ENCODE results near the gene SPINK5.

Gene SPINK5

GRCh38 chr5:148125641-148126040 lies 61.9 kb downstream of the SPINK5 start (continued):
- TF ChIP-seq ZNF776 (tag by site-specific recombination; IDR thresholded peaks at IDR 0.05; ENCODE audit: borderline replicate concordance) (no peak), ZNF529 (tag by site-specific recombination; IDR thresholded peaks at IDR 0.05; ENCODE audit: insufficient replicate concordance) (no peak), BCL11B (tag by site-specific recombination; IDR thresholded peaks at IDR 0.05; ENCODE audit: low read depth) (no peak), SP2 (tag by site-specific recombination; IDR thresholded peaks at IDR 0.05) (no peak), ZBTB49 (tag by site-specific recombination; IDR thresholded peaks at IDR 0.05; ENCODE audit: low read depth) (no peak), ZBTB1 (tag by site-specific recombination; IDR thresholded peaks at IDR 0.05) (no peak)

GRCh38 chr5:148135091-148136048 lies 71.6 kb downstream of the SPINK5 start:
- H3K27ac ChIP-seq (ENCODE audit: extremely low read depth, low read depth, low read length): no peak overlapping the region
- H3K4me1 ChIP-seq (ENCODE audit: control insufficient read depth, insufficient read depth, low read length): no peaks in the 10 kb centered on the region
- CTCF ChIA-PET: interaction anchor here (0.9 kb wide), 1 partner anchor 278 kb away, joined by 3 read pairs; no protein-coding TSS in a partner anchor
- POLR2A ChIA-PET: no interaction called here
- no peak overlapping the region for H3K4me3 ChIP-seq (ENCODE audit: low read depth, low read length)
- H3K36me3 ChIP-seq (ENCODE audit: control insufficient read depth in 2 of 2, insufficient read depth in 1 of 2, low read length in 2 of 2): no peaks in the 10 kb centered on the region
- H3K9me3 ChIP-seq (ENCODE audit: control insufficient read depth, insufficient read depth, low read depth, low read length): no peaks in the 10 kb centered on the region
- TF ChIP-seq GFI1B (tag by site-specific recombination; IDR thresholded peaks at IDR 0.05) (no peak), ZNF473 (tag by site-specific recombination; IDR thresholded peaks at IDR 0.05) (no peak), BCL11A (tag by site-specific recombination; IDR thresholded peaks at IDR 0.05; ENCODE audit: low read depth) (no peak), ZNF157 (tag by site-specific recombination; IDR thresholded peaks at IDR 0.05) (no peak), AEBP2 (tag by site-specific recombination; IDR thresholded peaks at IDR 0.05; ENCODE audit: borderline replicate concordance) (no peak), ZNF19 (tag by site-specific recombination; IDR thresholded peaks at IDR 0.05; ENCODE audit: low read depth) (no peak), FEZF1 (tag by site-specific recombination; IDR thresholded peaks at IDR 0.05) (no peak), ZNF175 (tag by site-specific recombination; IDR thresholded peaks at IDR 0.05) (no peak), MZF1 (tag by site-specific recombination; IDR thresholded peaks at IDR 0.05; ENCODE audit: borderline replicate concordance) (no peak), ZNF510 (tag by site-specific recombination; IDR thresholded peaks at IDR 0.05; ENCODE audit: insufficient replicate concordance) (no peak), ZNF433 (tag by site-specific recombination; IDR thresholded peaks at IDR 0.05; ENCODE audit: low read depth) (no peak), ZNF140 (tag by site-specific recombination; IDR thresholded peaks at IDR 0.05) (no peak), PBX3 (CRISPR knock-in tag; IDR thresholded peaks at IDR 0.05) (no peak), ZNF521 (tag by site-specific recombination; IDR thresholded peaks at IDR 0.05) (no peak), BCL6B (tag by site-specific recombination; IDR thresholded peaks at IDR 0.05) (no peak)
